HuH-7 (cell line): ENCODE data around the gene ZDHHC14.

ENCODE experiments used
- DNase-seq: peaks from one replicate; pipeline ENCODE4 v3.0.0; 2011; ENCODE audit warnings: low spot score

The ZDHHC14 gene

GRCh38 chr6:157534134-157534871 is 153.3 kb downstream of the ZDHHC14 start:
- DNase-seq, result no peak

GRCh38 chr6:157534977-157535339 is 154.0 kb downstream of the ZDHHC14 start:
- no peak for DNase-seq

- no peak for DNase-seq
Observed at GRCh38 chr6:157535340-157536222, 154.6 kb downstream of the ZDHHC14 start.

- no peak for DNase-seq
Observed at GRCh38 chr6:157536223-157536545, 155.2 kb downstream of the ZDHHC14 start.

GRCh38 chr6:157537556-157537955 is 156.6 kb downstream of the ZDHHC14 start:
- DNase-seq, result no peak

- DNase-seq, result no peak
Observed at GRCh38 chr6:157538168-157538567, 157.2 kb downstream of the ZDHHC14 start.

- no peak for DNase-seq
Observed at GRCh38 chr6:157538698-157539097, 157.7 kb downstream of the ZDHHC14 start.

GRCh38 chr6:157539421-157539822 is 158.4 kb downstream of the ZDHHC14 start:
- no peak for DNase-seq

GRCh38 chr6:157539900-157540752 is 159.1 kb downstream of the ZDHHC14 start:
- DNase-seq, result peak; percentile 83

- no peak for DNase-seq
Observed at GRCh38 chr6:157541618-157542413, 160.8 kb downstream of the ZDHHC14 start.

- DNase-seq, result no peak
Observed at GRCh38 chr6:157542414-157543160, 161.6 kb downstream of the ZDHHC14 start.

- DNase-seq, result no peak
Observed at GRCh38 chr6:157546321-157546720, 165.3 kb downstream of the ZDHHC14 start.

- DNase-seq, result no peak
Observed at GRCh38 chr6:157547112-157547511, 166.1 kb downstream of the ZDHHC14 start.

GRCh38 chr6:157548635-157549467 is 167.9 kb downstream of the ZDHHC14 start:
- DNase-seq, result no peak

- no peak for DNase-seq
Observed at GRCh38 chr6:157549468-157549745, 168.4 kb downstream of the ZDHHC14 start.

GRCh38 chr6:157550114-157550989 is 169.4 kb downstream of the ZDHHC14 start:
- no peak for DNase-seq

GRCh38 chr6:157551041-157551832 is 170.2 kb downstream of the ZDHHC14 start:
- DNase-seq, result no peak

- no peak for DNase-seq
Observed at GRCh38 chr6:157552081-157552747, 171.2 kb downstream of the ZDHHC14 start.
